CD4-positive, CD25-positive, alpha-beta regulatory T cell (primary cell): Measurements from ENCODE around the gene DEDD2. TPM values are rescaled to one million over a fixed set of nuclear protein-coding genes. Genes with fewer than 3 reads are reported as not detected.

Experiments
- ATAC-seq, 2 donors: fragments of 150-1000 bp; cut with Tn5 transposase; one replicate each; pipeline ENCODE4 v1.10.0; 2021; ENCODE audit warnings: low read depth in 2 of 2, moderate number of reproducible peaks in 2 of 2, moderate library complexity in 1 of 2
- DNase-seq, 3 donors: peaks; one replicate each; pipeline versions ENCODE4 v3.0.0 to v3.0.0-alpha.2; 2012 to 2022; ENCODE audit warnings: mixed read lengths in 1 of 3
- H3K27ac ChIP-seq: one replicate; pipeline ENCODE4 v1.7.0; 2013; ENCODE audit warnings: mild to moderate bottlenecking, low read length; ENCODE audit not compliant: insufficient read depth, poor library complexity, severe bottlenecking
- H3K27me3 ChIP-seq: one replicate; pipeline ENCODE4 v1.7.0; 2013; ENCODE audit warnings: low read length; ENCODE audit not compliant: control insufficient read depth, insufficient read depth
- H3K36me3 ChIP-seq: one replicate; pipeline ENCODE4 v1.7.0; 2013; ENCODE audit warnings: mild to moderate bottlenecking, low read length, moderate library complexity; ENCODE audit not compliant: control insufficient read depth, insufficient read depth
- H3K4me1 ChIP-seq: 2 replicates; pipeline ENCODE4 v1.7.0; 2013; ENCODE audit warnings: mild to moderate bottlenecking, low read length; ENCODE audit not compliant: insufficient read depth, control insufficient read depth, poor library complexity, severe bottlenecking
- H3K4me3 ChIP-seq: one replicate; pipeline ENCODE4 v1.7.0; 2013; ENCODE audit warnings: low read depth, mild to moderate bottlenecking, low read length, moderate library complexity
- H3K9me3 ChIP-seq, 2 experiments: 1 replicate in 1 of 2; 2 replicates in 1 of 2; pipeline ENCODE4 v1.7.0; 2013; ENCODE audit warnings: low read length in 2 of 2, mild to moderate bottlenecking in 1 of 2, moderate library complexity in 1 of 2; ENCODE audit not compliant: control insufficient read depth in 2 of 2
- H3K27ac Mint-ChIP-seq, 3 donors: one replicate each; pipeline ENCODE4 v1.8.0; 2020 to 2022; ENCODE audit warnings: mild to moderate bottlenecking in 3 of 3, mixed read lengths in 3 of 3, moderate library complexity in 2 of 3
- H3K27me3 Mint-ChIP-seq: one replicate; pipeline ENCODE4 v1.8.0; 2022; ENCODE audit warnings: mild to moderate bottlenecking, mixed read lengths
- H3K36me3 Mint-ChIP-seq: one replicate; pipeline ENCODE4 v1.8.0; 2020; ENCODE audit warnings: mixed read lengths
- H3K4me1 Mint-ChIP-seq, 4 donors: one replicate each; pipeline ENCODE4 v1.8.0; 2020 to 2022; ENCODE audit warnings: mixed read lengths in 4 of 4, mild to moderate bottlenecking in 1 of 4
- H3K4me3 Mint-ChIP-seq, 4 donors: one replicate each; pipeline ENCODE4 v1.8.0; 2020 to 2022; ENCODE audit warnings: mild to moderate bottlenecking in 4 of 4, mixed read lengths in 4 of 4, moderate library complexity in 3 of 4
- H3K9me3 Mint-ChIP-seq, 7 donors: one replicate each; pipeline ENCODE4 v1.8.0; 2020 to 2022; ENCODE audit warnings: mixed read lengths in 7 of 7, mild to moderate bottlenecking in 3 of 7, moderate library complexity in 2 of 7
- polyA plus RNA-seq, 4 donors: library from polyadenylated mRNA; unstranded; fragments of 300-500 nt; fragmentation: Illumina TruSeq; gene quantifications; one replicate each; pipeline ENCODE4 v1.2.3, GENCODE V29; 2021
- total RNA-seq: library from RNA; stranded (reverse); gene quantifications from one replicate; pipeline ENCODE4 v1.2.3, GENCODE V29; 2022

Gene DEDD2
- total and polyA plus RNA-seq, 5 donors from 2014 or later: 99.8 to 179 (median 157) TPM

DNA sequence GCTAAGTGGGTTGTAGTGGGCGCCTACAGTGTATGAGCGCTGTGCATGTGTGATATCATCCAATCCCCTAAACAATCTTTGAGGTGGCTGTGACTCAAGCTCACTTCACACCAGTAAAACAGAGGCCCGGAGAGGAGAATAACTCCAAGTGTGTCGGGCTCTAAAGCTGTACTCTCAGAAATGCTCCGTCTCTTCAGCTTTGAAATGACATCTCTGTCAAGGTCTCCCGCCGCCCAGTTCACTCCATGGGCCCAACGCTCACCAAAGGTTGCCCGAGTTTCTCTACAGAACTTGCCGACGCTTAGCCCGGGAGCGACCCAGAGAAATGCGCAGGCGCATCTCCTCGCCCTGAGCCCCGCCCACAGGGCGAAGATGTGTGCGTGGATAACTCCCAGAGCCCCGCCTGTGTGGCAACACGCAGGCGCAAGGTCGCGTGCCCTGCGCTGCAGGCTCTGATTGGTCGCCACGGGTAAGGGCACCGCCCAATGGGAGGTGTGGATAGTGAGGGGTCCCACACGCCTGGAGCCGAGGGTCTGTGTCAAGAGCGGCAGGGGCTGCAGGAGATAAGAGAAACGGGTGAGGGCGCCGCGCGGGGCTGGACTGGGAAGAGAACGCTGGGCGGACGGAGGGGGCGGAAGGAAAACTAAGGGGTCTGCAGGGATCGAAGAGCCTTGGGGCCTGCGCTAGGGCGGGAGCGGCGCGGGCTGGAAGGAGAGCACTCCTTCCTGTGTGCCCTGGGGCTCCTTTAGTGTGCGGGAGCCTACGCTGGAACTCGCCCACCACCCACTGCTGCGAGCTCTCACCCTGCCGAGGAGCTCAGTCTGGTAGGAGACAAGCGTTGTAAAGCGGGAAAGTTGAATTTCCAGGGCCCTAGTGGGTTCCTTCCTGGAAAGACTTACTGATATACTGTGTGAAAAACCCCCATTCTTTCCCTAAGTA, 2.6 kb upstream of the DEDD2 start, which contains the start of gene ZNF526:
Gene ZNF526 (plus strand): TSS at position 501 of the 939 bp plus-strand sequence. CDS start 4,092 bp downstream, outside the sequence.
- H3K36me3 Mint-ChIP-seq: peaks cover 19% of the 10 kb centered on the region
- peaks cover 7% of the 10 kb centered on the region for H3K27me3 Mint-ChIP-seq
- peak within 1 kb of the TSS; percentile 76 for H3K4me3 ChIP-seq
- no peaks in the 10 kb centered on the region for H3K9me3 ChIP-seq
- H3K36me3 ChIP-seq: peaks cover 21% of the 10 kb centered on the region
- H3K4me3 Mint-ChIP-seq: peak within 1 kb of the TSS; percentile 94 to 100 (median 98)
- DNase-seq (peak; percentile 97 to 98 (median 98)), ATAC-seq (peak; percentile 82 to 83)
- peaks cover 58% of the 10 kb centered on the region for H3K4me1 ChIP-seq
- peaks cover 0 to 2% (median 0%) of the 10 kb centered on the region in 7 donors for H3K9me3 Mint-ChIP-seq
- no peaks in the 10 kb centered on the region for H3K27me3 ChIP-seq
- H3K27ac ChIP-seq: peak within 1 kb of the TSS; percentile 97
- H3K27ac Mint-ChIP-seq: peak within 1 kb of the TSS; percentile 97 to 99 (median 98)
- H3K4me1 Mint-ChIP-seq: peaks cover 13 to 64% (median 46%) of the 10 kb centered on the region in 4 donors

DNA sequence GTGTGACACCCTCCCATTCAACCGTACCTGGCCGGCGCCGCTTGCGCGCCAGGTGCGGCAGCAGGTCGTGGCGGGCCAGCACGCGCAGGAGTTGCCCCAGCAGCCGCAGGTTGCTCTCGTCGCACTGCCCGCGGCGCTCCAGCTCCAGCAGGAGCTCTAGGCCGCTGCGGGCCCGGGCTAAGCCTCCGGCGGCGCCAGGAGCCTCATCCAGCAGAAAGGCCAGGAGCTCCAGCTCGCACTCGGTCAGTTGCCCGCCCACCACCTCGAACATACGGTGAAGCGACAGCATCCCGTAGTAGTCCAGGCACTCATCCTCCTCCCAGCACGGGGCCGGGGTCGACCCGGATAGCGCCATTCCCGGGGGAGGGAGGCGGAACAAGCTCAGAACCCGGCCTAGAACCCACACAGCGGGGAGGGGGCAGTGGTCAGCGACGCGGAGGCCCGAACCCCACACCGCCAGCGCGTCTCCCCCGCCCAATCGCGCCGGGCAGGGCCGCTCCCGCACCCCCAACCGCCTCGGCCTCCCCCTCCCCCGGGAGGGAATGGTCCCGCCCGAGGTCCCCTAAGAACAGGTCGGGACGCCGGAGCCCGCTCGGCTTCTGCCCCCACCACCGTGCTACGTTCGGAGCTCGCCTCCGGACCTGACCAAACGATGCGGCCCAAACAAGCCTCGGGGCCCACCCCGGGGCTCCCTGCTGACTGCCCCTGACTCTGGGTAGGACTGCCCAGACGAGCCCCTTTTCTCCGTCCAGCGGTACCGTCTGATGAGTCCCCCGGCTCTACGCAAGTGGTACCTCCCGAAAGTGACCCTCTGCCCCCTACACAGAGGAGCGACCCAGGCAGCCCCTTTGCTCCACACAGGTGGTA, 591 bp downstream of the DEDD2 start:
- Mint-ChIP-seq H3K9me3 (peaks cover 0 to 2% (median 0%) of the 10 kb centered on the region in 7 donors), H3K36me3 (peaks cover 38% of the 10 kb centered on the region), H3K4me1 (peaks cover 22 to 81% (median 61%) of the 10 kb centered on the region in 4 donors), H3K4me3 (peak overlapping the region; percentile 91 to 98 (median 95)), H3K27me3 (peaks cover 7% of the 10 kb centered on the region), H3K27ac (peak overlapping the region; percentile 96 to 100 (median 97))
- Histone ChIP-seq H3K27ac (peak overlapping the region; percentile 97), H3K27me3 (no peaks in the 10 kb centered on the region), H3K4me3 (peak overlapping the region; percentile 96), H3K4me1 (peaks cover 85% of the 10 kb centered on the region), H3K9me3 (no peaks in the 10 kb centered on the region), H3K36me3 (peaks cover 41% of the 10 kb centered on the region)
- no peak for ATAC-seq
- DNase-seq: peak in 2 of 3 donors; percentile 25 to 34

GRCh38 chr19:42214810-42215485, 2.5 kb downstream of the DEDD2 start:
- H3K36me3 ChIP-seq: peaks cover 55% of the 10 kb centered on the region
- peaks cover 0 to 1% (median 0%) of the 10 kb centered on the region in 7 donors for H3K9me3 Mint-ChIP-seq
- no peaks in the 10 kb centered on the region for H3K27me3 ChIP-seq
- H3K4me3 Mint-ChIP-seq: peak overlapping the region; percentile 91 to 98 (median 95)
- peak overlapping the region; percentile 96 for H3K4me3 ChIP-seq
- no peak for DNase-seq
- no peaks in the 10 kb centered on the region for H3K9me3 ChIP-seq
- peaks cover 3% of the 10 kb centered on the region for H3K27me3 Mint-ChIP-seq
- peak overlapping the region; percentile 97 for H3K27ac ChIP-seq
- H3K27ac Mint-ChIP-seq: peak overlapping the region; percentile 69 to 100 (median 97)
- H3K4me1 ChIP-seq: peaks cover 71% of the 10 kb centered on the region
- peaks cover 21 to 77% (median 52%) of the 10 kb centered on the region in 4 donors for H3K4me1 Mint-ChIP-seq
- H3K36me3 Mint-ChIP-seq: peaks cover 36% of the 10 kb centered on the region
- ATAC-seq: no peak

DNA sequence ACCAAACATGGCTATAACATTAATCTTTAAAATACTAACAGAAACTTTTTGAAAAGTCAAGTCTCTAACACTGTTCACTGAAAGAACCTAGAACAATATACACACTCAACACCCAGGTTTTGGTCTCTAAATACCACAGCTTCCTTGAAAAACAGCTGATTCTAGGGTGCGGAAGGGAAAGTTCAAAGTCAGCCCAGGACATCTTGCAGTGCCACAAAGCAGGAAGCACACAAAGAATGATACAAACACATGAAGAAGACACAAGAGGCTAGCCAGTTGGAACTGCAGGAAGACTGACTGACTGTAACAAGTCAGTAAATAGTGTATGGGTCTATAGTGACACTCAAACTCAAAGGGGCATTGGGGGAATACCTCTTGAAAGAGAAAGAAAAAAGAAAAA, 4.6 kb downstream of the DEDD2 start:
- Histone ChIP-seq H3K9me3 (no peaks in the 10 kb centered on the region), H3K36me3 (peaks cover 76% of the 10 kb centered on the region), H3K27ac (peak overlapping the region; percentile 63), H3K4me3 (peak overlapping the region; percentile 43), H3K4me1 (peaks cover 62% of the 10 kb centered on the region), H3K27me3 (no peaks in the 10 kb centered on the region)
- Mint-ChIP-seq H3K36me3 (peaks cover 50% of the 10 kb centered on the region), H3K4me3 (peak overlapping the region; percentile 2 to 93 (median 44)), H3K4me1 (peaks cover 21 to 77% (median 56%) of the 10 kb centered on the region in 4 donors), H3K27ac (peak overlapping the region; percentile 57 to 88 (median 87)), H3K27me3 (no peaks in the 10 kb centered on the region), H3K9me3 (peaks cover 0 to under 1% (median 0%) of the 10 kb centered on the region in 7 donors)
- ATAC-seq: no peak
- no peak for DNase-seq

DNA sequence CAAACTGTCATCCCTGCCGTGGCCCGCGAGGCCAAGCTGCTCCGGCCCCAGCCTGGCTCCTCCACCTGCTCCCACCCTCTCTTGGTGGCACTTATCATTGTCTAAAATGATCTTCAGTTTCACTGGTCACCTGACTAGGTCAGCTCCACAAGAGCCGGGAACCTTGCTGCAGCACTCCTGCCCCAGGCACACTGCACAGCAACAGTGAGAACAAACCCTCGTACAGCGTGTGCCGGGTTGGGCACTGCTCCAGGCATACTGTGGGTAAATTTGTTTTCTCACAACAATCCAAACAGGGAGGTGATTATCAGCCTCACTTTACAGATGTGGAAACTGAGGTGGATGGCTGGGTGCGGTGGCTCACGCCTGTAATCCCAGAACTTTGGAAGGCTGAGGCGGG, 8.9 kb downstream of the DEDD2 start:
- Histone ChIP-seq H3K27me3 (no peaks in the 10 kb centered on the region), H3K9me3 (no peaks in the 10 kb centered on the region), H3K4me3 (no peak overlapping the region), H3K27ac (peak overlapping the region; percentile 19), H3K4me1 (peaks cover 56% of the 10 kb centered on the region), H3K36me3 (peaks cover 89% of the 10 kb centered on the region)
- peaks cover 0 to 1% (median 0%) of the 10 kb centered on the region in 7 donors for H3K9me3 Mint-ChIP-seq
- H3K36me3 Mint-ChIP-seq: peaks cover 51% of the 10 kb centered on the region
- no peak overlapping the region for H3K4me3 Mint-ChIP-seq
- H3K27ac Mint-ChIP-seq: peak overlapping the region in 2 of 3 donors; percentile 26 to 85
- peaks cover 14 to 77% (median 49%) of the 10 kb centered on the region in 4 donors for H3K4me1 Mint-ChIP-seq
- no peak for DNase-seq
- ATAC-seq: no peak
- H3K27me3 Mint-ChIP-seq: no peaks in the 10 kb centered on the region

- peak overlapping the region in 2 of 4 donors; percentile 73 to 86 for H3K4me3 Mint-ChIP-seq
- DNase-seq: no peak
- no peaks in the 10 kb centered on the region for H3K27me3 ChIP-seq
- H3K9me3 Mint-ChIP-seq: peaks cover 0 to 1% (median 0%) of the 10 kb centered on the region in 7 donors
- peak overlapping the region; percentile 26 to 85 (median 81) for H3K27ac Mint-ChIP-seq
- peak; percentile 43 to 45 for ATAC-seq
- peaks cover 56% of the 10 kb centered on the region for H3K4me1 ChIP-seq
- no peaks in the 10 kb centered on the region for H3K9me3 ChIP-seq
- H3K4me3 ChIP-seq: no peak overlapping the region
- H3K36me3 Mint-ChIP-seq: peaks cover 51% of the 10 kb centered on the region
- peaks cover 89% of the 10 kb centered on the region for H3K36me3 ChIP-seq
- peaks cover 7 to 77% (median 48%) of the 10 kb centered on the region in 4 donors for H3K4me1 Mint-ChIP-seq
- no peaks in the 10 kb centered on the region for H3K27me3 Mint-ChIP-seq
- H3K27ac ChIP-seq: peak overlapping the region; percentile 39
Observed at GRCh38 chr19:42207767-42208271, 9.7 kb downstream of the DEDD2 start.
